Renal cortical epithelial cell (primary cell): ENCODE measurements around the gene ALKBH4. TPM values are rescaled to one million over a fixed set of nuclear protein-coding genes. Genes with fewer than 3 reads are reported as not detected.
A peak's percentile ranks its signal among the peaks of the same experiment; 100 is the strongest.
"Not testable (repeated sequence)": the region's sequence is repeated elsewhere in the genome, so short reads cannot be mapped to it uniquely, and the experiment has no call there.

Experiments used
- DNase-seq: peaks from one replicate; pipeline ENCODE4 v3.0.0-alpha.2; 2011; ENCODE audit warnings: low read depth
- total RNA-seq: library from RNA; depleted of rRNA; stranded (reverse); fragments of >200 nt; gene quantifications from 2 replicates; pipeline ENCODE4 v1.2.3, GENCODE V29; 2014

The ALKBH4 gene
- 9.9 and 26.6 TPM in 2 replicates for total RNA-seq

- peak; percentile 73 for DNase-seq
Observed at GRCh38 chr7:102464577-102465280, at the start of gene ALKBH4, which contains the start of gene LRWD1. Gene ALKBH4, minus strand, starts transcription at chr7:102464863. Its CDS starts 27 bp downstream, at chr7:102464836. Gene LRWD1, plus strand, starts transcription at chr7:102464984. Its CDS starts 97 bp downstream, at chr7:102465081.

GRCh38 chr7:102512642-102513221, 48.1 kb upstream of the ALKBH4 start:
- peak; percentile 68 for DNase-seq

- DNase-seq, result not testable (repeated sequence)
Observed at GRCh38 chr7:102511860-102512522, 47.3 kb upstream of the ALKBH4 start.

GRCh38 chr7:102510575-102510974, 45.9 kb upstream of the ALKBH4 start:
- DNase-seq, result not testable (repeated sequence)

GRCh38 chr7:102507410-102508088, 42.9 kb upstream of the ALKBH4 start:
- not testable (repeated sequence) for DNase-seq

- DNase-seq, result not testable (repeated sequence)
Observed at GRCh38 chr7:102505298-102506185, 40.9 kb upstream of the ALKBH4 start.

- not testable (repeated sequence) for DNase-seq
Observed at GRCh38 chr7:102503141-102503540, 38.5 kb upstream of the ALKBH4 start.

- DNase-seq, result not testable (repeated sequence)
Observed at GRCh38 chr7:102498321-102498720, 33.7 kb upstream of the ALKBH4 start.

GRCh38 chr7:102497308-102497707, 32.6 kb upstream of the ALKBH4 start:
- DNase-seq, result not testable (repeated sequence)

GRCh38 chr7:102496861-102497260, 32.2 kb upstream of the ALKBH4 start:
- DNase-seq, result not testable (repeated sequence)

GRCh38 chr7:102494473-102495149, 29.9 kb upstream of the ALKBH4 start:
- DNase-seq, result not testable (repeated sequence)

GRCh38 chr7:102494026-102494425, 29.4 kb upstream of the ALKBH4 start:
- not testable (repeated sequence) for DNase-seq

- DNase-seq, result not testable (repeated sequence)
Observed at GRCh38 chr7:102493220-102493935, 28.7 kb upstream of the ALKBH4 start.

- DNase-seq, result not testable (repeated sequence)
Observed at GRCh38 chr7:102490529-102491075, 25.9 kb upstream of the ALKBH4 start.

GRCh38 chr7:102484317-102484716, 19.7 kb upstream of the ALKBH4 start:
- not testable (repeated sequence) for DNase-seq

GRCh38 chr7:102481962-102482361, 17.3 kb upstream of the ALKBH4 start:
- DNase-seq, result not testable (repeated sequence)

GRCh38 chr7:102479982-102480637, 15.4 kb upstream of the ALKBH4 start:
- DNase-seq, result not testable (repeated sequence)

- not testable (repeated sequence) for DNase-seq
Observed at GRCh38 chr7:102479209-102479584, 14.5 kb upstream of the ALKBH4 start.
